Activated CD4-positive, alpha-beta T cell treated with anti-CD3 and anti-CD28 coated beads, Interleukin-2, amount 50 U/mL, for 16 hours (primary cell): ENCODE measurements around the gene RASA2.
"Not testable (repeated sequence)": the region's sequence is repeated elsewhere in the genome, so short reads cannot be mapped to it uniquely, and the experiment has no call there.

Source experiments
- DNase-seq: peaks from one replicate; pipeline ENCODE4 v3.0.0-alpha.2; 2020

RASA2 gene

DNA sequence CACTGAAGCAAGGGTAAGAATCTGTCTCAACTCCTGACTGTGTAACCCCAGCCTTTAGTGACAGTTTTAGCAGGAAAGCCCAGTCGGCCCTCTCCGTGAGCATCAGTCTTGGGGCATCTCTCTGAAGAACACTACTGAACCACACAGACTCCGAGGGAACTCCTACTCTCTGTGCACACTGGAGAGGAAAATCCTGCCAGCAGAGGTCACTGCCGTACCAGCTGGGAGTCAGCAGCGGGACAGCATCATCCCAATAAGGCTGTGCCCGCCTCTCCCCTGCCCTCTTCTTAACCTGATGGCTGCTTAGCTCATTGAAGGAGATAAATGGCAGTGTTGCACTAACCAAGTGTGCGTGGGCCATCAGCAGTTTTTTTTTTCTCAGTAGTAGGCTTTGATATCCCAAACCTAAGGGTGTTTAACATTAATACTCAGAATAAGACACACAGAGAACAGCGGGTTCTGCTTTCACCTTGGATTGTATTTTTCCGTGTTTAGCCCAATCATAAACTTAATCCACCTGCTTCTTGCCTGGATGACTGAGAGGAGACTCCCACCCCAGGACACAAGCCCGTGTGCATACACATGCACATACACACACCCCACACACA, 26.6 kb upstream of the RASA2 start:
- peak; percentile 90 for DNase-seq

DNA sequence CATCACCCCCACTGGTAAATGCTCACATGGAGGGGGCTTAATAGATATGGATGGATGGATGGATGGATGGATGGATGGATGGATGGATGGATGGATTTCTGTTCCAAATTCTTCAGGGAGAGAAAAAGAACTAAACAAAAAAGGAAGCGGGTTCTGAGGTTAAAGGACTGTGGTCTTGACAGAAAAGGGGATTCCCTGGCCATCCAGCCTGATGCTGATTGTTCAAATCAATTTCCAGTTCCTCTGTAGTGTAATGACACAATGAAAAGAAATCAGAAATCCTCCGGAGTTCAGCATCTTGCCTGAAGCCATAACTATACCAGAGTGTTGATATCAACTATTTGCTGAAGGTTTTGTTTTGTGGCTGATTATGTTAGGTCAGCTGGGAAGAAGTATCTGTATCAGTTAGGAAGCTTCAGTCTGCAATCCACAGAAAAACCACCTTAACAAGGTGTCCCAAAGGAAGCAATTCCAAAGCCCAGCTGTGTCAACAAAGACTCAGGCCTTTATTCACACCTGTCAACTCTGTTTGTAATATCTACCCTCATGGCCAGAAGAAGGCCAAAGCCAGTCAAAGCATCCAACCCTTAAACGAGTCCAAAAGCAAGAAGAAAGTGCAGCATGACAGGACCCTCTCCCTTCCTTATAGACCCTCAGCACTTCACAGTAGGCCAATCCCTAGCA, 24.5 kb upstream of the RASA2 start:
- no peak for DNase-seq

DNA sequence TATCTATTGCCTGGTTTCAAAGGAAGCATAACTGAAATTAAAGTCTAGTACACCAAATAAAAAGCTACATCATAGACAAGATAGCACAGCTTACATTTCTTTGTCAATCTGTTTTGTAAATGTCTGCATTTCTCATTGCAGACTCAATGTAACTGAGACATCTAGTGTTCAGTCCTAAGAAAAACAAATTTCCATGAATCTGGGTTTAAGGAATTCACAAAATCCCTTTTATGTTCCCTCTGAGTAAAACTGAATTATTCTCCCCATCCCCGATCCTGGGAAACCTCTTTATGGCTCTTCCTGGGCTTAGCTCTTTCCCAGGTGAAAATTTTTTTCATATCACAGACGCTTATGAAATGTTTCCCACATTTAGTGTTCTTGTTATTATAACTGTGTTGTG, 21.6 kb upstream of the RASA2 start:
- no peak for DNase-seq

DNA sequence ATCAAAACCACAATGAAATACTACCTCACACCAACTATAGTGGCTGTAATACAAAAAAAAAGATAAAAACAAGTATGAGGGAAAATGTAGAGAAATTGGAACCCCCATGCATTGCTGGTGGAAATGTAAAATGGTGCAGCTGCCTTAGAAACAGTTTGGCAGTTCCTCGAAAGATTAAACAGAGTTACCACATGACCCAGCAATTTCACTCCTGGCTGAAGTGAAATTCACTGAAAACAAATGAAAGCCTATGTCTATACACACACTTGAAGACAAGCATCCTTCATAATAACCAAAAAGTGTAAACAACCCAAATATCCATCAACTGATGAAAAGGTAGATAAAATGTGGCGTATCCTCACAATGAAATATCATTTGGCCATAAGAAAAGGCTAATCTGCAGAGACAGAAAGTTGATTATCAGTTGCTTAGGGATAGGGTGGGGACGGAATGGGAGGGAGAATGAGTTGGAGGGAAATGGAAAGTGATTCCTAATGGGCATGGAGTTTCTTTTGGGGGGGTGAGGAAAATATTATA, 20.1 kb upstream of the RASA2 start:
- no peak for DNase-seq

DNA sequence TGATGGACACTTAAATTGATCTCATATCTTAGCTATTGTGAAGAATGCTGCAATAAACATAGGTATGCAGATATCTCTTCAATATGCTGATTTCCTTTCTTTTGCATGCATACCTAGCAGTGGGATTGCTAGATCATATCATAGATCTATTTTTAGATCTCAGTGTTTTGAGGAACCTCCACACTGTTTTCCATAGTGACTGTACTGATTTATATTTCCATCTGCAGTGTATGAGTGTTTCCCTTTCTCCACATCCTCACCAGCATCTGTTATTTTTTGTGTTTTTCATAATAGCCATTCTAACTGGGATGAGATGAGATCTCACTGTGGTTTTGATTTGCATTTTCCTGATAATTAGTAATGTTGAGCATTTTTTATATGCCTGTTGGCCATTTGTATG, 17.1 kb upstream of the RASA2 start:
- no peak for DNase-seq

DNA sequence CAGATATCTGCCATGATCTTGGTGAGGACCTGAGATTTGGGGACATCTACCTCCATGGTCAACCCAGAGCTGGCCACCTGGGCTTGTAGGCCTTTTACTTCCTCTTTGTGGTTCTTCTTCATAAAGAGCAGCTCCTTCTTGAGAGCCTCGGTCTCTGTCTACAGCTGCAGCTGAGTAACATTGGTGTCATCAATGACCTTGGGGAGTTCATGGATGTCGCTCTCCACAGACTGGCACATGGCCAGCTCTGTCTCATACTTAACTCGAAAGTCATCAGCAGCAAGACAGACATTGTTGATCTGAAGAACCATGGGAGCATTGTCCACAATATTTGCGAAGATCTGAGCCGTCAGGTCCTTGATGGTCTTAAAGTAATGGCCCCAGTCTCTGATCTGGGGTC, 15.7 kb upstream of the RASA2 start:
- DNase-seq, result no peak

DNA sequence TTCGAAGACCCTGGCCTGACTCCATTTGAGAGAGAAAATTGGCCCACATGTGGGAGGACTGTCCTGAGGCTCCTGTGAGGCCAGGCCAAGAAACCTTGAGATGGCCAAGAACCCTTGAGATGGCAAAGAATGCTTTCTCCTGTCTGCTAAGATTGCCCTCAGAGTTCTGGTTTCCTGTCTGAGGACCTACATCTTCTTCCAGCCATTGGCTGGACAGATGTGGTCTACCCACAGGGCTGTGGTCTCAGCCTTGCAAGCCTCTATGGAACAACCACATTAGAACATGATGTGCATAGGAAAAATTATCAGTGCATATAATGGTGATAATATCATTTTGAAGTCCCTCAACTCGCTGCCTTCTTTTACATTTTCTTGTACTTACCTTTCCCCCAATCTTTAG, 10.8 kb upstream of the RASA2 start:
- DNase-seq, result peak; percentile 30

DNA sequence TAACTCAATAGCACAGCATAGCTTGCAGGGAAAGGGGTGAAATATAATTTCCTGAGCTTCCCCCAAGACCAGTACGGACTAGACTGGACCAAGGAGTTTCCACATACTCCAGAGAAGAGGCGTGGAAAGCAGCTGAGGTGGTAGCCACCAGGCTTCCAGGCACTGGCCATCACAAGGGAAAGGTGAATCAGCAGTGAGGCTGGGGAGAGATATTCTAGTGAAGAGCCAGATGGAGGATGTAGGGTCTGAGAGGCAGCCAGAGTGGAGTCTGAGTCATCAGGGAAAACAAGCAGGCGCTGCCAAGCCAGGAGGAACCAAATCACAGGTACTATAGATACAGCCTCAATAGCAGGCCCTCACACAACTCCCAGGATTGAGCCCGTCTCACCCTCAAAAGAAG, 9.6 kb upstream of the RASA2 start:
- DNase-seq, result no peak

DNA sequence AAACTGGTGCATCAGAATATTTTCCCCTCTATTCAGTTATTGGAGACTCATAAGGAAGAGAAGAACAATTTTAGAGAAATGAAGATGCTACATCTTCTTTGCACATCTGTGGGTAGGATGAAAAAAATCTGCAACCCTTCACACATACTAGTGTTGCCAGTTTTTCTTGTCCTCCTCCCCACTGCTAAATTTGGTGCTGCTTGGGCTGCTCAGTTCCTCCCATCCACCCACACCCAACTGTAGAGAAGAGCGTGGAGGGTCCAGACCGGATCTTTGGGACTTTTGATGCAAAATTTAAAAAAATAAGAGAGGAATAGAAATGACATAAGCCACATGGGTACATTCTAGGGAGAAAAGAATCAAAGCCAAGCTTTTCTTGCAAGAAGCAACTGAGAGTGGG, 8.7 kb upstream of the RASA2 start:
- no peak for DNase-seq

DNA sequence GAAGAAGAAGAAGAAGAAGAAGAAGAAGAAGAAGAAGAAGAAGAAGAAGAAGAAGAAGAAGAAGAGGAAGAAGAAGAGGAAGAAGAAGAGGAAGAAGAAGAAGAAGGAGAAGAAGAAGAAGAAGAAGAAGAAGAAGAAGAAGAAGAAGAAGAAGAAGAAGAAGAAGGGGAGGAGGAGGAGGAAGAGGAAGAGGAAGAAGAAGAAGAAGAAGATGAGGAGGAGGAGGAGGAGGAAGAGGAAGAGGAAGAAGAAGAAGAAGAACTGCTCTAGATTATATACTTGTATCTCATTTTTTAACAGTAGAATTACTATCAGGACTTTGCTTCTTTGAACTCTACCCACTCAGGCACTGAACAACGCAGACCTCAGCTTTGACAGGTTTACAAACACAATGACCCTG, 8.0 kb upstream of the RASA2 start:
- DNase-seq, result not testable (repeated sequence)

DNA sequence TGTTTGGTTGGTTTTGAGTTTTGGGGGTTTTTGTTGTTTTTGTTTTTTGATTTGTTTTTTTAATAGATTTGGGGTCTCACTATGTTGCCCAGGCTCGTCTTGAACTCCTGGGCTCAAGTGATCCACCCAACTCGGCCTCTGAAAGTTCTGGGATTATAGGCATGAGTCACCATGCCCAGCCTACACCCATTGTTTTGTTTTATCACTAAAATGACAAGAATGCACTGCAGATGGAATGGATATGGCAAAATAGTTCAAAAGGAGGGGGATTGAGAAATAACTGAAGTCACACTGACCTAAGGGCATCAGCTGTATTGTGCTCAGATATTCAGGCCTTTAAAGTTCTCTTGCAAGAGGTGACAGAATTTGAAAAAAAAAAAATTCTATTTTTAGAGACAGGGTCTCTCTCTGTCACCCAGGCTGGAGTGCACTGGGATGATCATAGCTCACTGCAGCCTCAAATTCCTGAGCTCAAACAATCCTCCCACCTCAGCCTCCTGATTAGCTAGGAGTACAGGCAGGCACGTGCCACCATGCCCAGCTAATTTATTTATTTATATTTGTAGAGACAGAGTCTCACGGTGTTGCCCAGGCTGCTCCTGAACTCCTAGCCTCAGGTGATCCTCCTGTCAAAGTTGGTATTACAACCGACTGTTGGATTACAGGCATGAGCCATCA, 4.4 kb upstream of the RASA2 start:
- no peak for DNase-seq

DNA sequence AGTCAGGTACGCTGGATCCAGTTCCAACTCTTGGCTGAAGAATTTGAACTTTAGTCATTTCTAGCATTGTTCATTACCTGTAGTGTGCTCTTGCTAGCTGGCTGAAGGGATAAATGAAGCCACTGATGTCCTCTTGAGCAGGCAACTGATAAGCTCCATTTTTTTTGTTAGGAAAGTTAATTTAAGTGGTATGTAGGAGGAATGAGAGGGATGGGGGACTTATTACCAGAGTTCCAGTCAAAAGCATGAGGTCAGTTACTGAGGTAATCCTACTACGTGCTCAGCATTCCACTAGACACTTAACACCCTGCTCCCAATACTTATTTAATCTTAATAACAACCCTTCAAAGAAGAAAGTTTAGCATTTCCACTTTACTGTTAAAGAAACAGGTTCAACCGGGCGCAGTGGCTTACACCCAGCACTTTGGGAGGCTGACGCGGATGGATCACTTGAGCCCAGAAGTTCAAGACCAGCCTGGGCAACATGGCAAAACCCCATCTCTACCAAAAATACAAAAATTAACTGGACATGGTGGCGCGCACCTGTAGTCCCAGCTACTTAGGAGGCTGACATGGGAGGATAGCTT, 2.0 kb upstream of the RASA2 start:
- no peak for DNase-seq

DNA sequence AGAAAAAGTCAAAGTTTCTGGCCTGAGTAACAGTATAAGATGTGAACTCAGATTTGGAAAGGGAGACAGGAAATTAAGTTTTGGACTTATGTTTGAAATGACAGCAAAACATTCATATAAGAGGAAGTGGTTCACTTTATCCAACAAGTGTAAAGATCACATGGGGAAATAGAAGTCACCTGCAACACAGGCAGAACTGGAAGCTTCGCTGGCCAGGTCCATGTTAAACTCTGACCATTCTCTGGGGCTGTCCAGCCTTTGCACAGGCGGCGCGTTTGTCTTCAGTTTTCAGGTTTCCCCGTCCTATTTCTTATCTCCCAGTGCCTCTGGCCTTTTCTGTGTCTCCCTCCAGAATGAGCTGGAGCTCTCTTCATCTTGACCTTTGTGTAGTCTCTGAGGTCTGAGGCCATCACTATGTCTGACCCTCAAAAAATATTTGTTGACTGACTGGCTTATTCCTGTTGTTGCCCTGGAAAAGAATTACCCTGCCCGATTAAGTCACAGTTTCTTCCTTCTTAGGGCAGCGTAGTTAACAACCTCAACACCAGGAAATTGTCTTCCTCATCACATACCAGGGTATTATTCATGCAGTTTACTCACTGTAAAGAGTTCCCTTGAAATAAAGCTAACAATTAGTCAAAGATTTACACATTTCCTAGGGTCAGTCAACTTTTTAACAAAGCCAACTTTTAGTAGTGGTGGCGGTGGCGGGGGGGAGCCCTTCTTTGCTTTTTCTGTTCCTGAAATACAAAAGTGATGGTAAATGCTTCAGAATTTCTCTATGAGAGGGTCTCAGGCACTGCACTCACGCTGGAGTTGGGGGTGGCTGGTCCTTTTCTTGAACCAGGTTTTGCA, 959 bp upstream of the RASA2 start:
- no peak for DNase-seq

DNA sequence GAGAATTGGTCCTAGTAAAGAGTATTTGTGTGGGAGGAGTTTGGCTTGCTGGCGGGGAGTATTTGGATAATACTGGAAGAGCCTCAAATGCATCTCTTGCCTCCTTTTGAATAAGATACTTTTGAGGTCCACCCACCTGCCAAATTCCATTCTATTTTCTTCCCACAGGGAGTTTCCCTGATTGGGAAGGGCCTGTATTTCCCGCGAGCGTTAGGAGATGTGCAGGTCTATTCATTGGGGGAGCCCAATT, 406 bp upstream of the RASA2 start:
- no peak for DNase-seq

DNA sequence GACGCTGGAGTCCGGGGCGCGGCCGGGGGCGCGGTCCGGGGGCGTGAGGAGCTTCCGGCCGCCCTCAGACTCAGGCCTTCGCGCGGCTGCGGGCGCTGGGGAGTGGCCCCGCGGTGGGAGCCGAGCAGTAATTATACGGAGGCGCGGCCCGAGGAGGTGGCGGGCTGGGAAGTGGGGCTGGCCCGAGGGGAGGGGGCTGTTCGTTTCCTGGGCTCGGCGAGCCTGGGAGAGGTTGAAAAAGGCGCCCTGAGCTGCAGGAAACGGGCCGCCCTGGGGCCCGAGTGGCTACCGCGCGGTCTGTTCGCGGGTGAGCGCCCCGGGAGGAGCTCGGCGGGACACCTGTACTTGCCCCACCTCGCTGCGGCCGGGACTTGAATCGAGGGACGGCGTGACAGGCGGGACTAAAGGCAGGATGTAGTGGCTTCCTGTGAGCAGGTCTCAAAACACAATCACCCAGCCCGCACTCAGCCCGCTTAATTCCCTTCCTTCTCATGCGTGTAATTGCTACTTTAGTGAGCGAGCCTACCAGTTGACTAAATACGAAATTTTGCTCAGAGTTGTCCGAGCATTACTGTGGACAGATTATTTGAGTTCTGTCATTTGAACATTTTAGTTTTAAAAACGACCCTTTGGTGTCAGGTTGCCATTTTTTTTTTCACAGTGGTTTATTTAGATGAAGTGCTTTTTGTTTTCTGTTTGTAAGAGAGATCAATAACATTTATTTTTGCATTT, 860 bp downstream of the RASA2 start:
- DNase-seq, result peak; percentile 92

DNA sequence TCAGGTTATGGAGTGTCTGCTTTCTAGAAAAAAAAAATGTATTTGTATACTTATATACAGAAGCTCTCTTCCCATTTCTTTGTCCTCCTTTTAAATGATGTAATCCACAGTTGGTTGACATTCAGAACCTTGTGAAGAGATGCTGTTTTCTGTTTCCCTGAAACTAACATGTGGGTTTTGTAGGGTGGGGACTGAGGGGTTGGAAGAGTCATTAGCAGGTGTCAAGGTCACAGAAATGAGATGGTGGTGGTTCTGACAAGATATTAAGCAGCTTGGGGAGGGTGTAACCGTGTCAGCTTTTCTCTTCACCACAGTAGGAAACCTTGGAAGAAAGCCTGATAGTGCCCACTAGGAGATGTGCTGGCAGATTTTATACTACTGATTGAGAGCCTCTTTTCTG, 2.4 kb downstream of the RASA2 start:
- peak; percentile 73 for DNase-seq

DNA sequence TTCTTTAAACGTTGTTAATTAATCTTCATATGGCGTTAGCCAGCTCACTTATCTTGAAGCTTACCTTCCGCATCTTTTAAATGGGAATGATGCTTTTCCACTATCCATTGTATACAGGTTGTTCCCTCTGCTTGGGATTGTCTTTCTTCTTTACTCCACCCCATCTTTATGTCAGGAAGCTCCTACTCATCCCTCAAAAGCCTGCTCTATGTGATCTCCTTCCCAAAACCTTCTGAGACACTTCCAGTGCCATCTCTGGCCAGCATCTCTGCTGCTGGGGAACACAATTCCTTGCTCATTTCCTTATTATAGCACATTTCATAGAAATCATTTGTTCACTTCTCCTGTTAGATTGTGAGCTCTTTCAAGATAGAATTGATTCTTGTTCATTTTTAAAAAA, 4.3 kb downstream of the RASA2 start:
- no peak for DNase-seq

DNA sequence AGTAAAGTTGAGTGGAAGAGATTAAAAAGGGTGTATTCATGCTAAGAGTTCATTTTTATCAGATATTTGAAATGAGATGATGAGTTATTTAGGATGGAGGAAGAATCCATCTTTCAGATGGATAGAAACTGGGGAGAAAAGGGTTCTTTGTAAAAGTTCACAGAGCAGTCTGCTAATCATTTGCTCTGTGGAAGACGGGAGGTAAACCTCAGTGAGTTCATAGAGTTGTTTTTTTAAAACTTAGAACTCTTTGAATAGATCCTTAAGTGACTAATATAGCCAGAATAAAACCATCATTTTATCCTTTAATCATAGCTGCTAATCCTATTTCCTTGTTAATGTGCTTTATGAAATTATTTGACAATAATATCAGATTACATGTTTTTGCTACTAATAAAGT, 5.1 kb downstream of the RASA2 start:
- no peak for DNase-seq

DNA sequence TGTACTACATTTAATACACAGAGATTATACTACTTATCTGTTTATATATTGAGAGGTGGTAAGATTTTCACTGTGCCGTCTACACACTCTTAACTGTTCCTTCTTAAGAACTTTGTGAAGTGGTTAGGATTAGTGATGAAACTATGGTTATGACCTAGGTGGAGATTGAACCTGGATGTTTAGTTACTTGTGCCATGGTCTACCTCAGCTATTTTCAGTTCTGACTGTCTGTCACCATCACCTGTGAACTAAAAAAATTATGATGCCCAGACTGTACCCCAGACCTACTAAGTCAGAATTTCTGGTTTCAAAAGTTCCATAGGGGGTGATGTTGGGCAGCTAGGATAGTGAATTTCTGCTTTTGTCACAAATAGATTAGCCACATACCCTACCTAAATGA, 6.4 kb downstream of the RASA2 start:
- DNase-seq, result peak; percentile 27

DNA sequence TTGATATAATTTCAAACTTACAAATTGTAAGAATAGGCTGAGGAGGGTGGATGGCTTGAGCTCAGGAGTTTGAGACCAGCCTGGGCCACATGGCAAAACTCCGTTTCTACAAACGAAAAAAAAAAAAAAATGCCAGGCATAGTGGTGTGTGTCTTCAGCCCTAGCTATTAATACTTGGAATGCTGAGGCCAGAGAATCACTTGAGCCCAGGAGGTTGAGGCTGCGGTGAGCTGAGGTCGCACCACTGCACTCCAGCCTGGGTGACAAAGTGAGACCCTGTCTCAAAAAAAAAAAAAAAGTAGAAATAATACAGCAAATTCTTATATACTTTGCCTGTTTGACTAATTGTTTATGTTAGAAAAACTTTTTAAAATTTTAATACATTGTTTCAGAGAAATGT, 10.8 kb downstream of the RASA2 start:
- DNase-seq, result not testable (repeated sequence)

DNA sequence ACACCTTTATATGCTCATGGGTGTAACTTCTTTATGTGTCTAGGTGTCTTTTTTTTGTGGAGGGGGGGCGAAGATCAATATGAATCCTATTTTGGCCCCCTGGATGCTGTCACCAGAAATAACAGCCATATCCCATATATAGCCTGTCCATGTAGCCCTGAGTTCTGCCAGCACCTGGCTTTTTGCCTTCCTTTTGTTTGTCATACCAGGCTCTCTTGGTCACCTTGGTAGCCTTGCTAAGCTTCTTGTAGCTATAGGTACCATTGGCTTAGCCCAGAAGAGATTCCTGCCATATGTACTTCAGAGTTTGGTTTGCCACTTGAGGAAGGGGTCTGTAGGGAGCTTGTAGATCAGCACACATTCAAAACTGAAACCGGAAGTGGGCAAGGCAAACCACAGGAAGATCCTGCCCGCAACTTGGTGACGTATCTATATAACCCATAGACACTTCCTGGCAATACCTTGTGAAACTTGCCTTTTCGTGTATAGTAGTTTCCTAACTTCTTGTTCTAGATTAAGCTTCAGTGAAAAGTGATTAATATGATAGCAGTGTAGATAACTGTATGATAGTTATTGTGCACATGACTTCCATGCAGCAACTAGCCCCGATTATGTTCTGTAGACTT, 11.9 kb downstream of the RASA2 start:
- peak; percentile 96 for DNase-seq

DNA sequence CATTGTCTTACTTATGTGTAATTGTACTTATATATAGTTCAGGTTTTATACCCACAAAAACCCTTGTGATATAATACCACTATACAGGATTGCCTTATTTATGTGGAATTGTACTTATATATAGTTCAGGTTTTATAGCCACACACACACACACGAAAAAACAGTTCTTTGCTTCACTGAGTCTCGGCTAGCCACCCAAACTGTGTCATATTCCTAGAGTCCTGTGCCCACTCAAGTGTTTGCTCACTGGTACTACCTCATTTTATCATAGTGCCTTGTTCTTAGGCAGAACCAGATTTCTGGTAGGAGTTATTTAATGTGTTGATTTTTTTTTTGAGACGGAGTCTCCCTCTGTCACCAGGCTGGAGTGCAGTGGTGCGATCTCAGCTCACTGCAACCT, 12.5 kb downstream of the RASA2 start:
- DNase-seq, result no peak
